HUES48 (cell line): ENCODE measurements around the gene MKNK2.

Experiments used
- H3K27ac ChIP-seq: one replicate; pipeline ENCODE4 v1.7.0; 2013; ENCODE audit warnings: low read depth, low read length, inconsistent platforms
- H3K27me3 ChIP-seq: 2 replicates; pipeline ENCODE4 v1.6.1; 2013; ENCODE audit warnings: mild to moderate bottlenecking, low read length; ENCODE audit not compliant: control insufficient read depth, insufficient read depth
- H3K36me3 ChIP-seq: 2 replicates; pipeline ENCODE4 v1.6.1; 2013; ENCODE audit warnings: low read length; ENCODE audit not compliant: control insufficient read depth, insufficient read depth
- H3K4me1 ChIP-seq: 2 replicates; pipeline ENCODE4 v1.6.1; 2013; ENCODE audit warnings: mild to moderate bottlenecking, low read length; ENCODE audit not compliant: control insufficient read depth, insufficient read depth
- H3K4me3 ChIP-seq: 2 replicates; pipeline ENCODE4 v1.5.1; 2013; ENCODE audit warnings: mild to moderate bottlenecking, low read depth, low read length
- H3K9ac ChIP-seq: 2 replicates; pipeline ENCODE4 v1.6.1; 2013; ENCODE audit warnings: mild to moderate bottlenecking, low read depth, low read length, moderate library complexity
- H3K9me3 ChIP-seq: 2 replicates; pipeline ENCODE4 v1.6.1; 2013; ENCODE audit warnings: low read length; ENCODE audit not compliant: control insufficient read depth, insufficient read depth

The MKNK2 gene

GRCh38 chr19:2062389-2062729, 11.3 kb upstream of the MKNK2 start:
- Histone ChIP-seq H3K36me3 (no peaks in the 10 kb centered on the region), H3K9ac (no peak overlapping the region), H3K27ac (peak overlapping the region; percentile 84), H3K27me3 (no peaks in the 10 kb centered on the region), H3K4me3 (peak overlapping the region; percentile 62), H3K9me3 (no peaks in the 10 kb centered on the region), H3K4me1 (peaks cover 18% of the 10 kb centered on the region)

GRCh38 chr19:2061495-2062388, 10.7 kb upstream of the MKNK2 start:
- Histone ChIP-seq H3K9ac (peak overlapping the region; percentile 47), H3K4me1 (peaks cover 18% of the 10 kb centered on the region), H3K27ac (peak overlapping the region; percentile 90), H3K9me3 (no peaks in the 10 kb centered on the region), H3K4me3 (peak overlapping the region; percentile 63), H3K36me3 (no peaks in the 10 kb centered on the region), H3K27me3 (no peaks in the 10 kb centered on the region)

GRCh38 chr19:2060884-2061494, 9.9 kb upstream of the MKNK2 start:
- H3K9ac ChIP-seq, result no peak overlapping the region

GRCh38 chr19:2059422-2060201, 8.6 kb upstream of the MKNK2 start:
- peak overlapping the region; percentile 48 for H3K27ac ChIP-seq
- H3K27me3 ChIP-seq, result no peaks in the 10 kb centered on the region
- H3K9ac ChIP-seq, result no peak overlapping the region
- H3K9me3 ChIP-seq, result no peaks in the 10 kb centered on the region
- peaks cover 18% of the 10 kb centered on the region for H3K4me1 ChIP-seq
- no peaks in the 10 kb centered on the region for H3K36me3 ChIP-seq
- H3K4me3 ChIP-seq, result no peak overlapping the region

More at GRCh38 chr19:2060884-2061494, 9.9 kb upstream of the MKNK2 start:
- Histone ChIP-seq H3K36me3 (no peaks in the 10 kb centered on the region), H3K4me3 (peak overlapping the region; percentile 63), H3K27me3 (no peaks in the 10 kb centered on the region), H3K9me3 (no peaks in the 10 kb centered on the region), H3K27ac (peak overlapping the region; percentile 90), H3K4me1 (peaks cover 18% of the 10 kb centered on the region)

GRCh38 chr19:2058570-2059421, 7.8 kb upstream of the MKNK2 start:
- peaks cover 18% of the 10 kb centered on the region for H3K4me1 ChIP-seq
- no peaks in the 10 kb centered on the region for H3K9me3 ChIP-seq
- H3K36me3 ChIP-seq, result no peaks in the 10 kb centered on the region
- H3K27ac ChIP-seq, result no peak overlapping the region
- no peak overlapping the region for H3K4me3 ChIP-seq
- H3K9ac ChIP-seq, result no peak overlapping the region
- no peaks in the 10 kb centered on the region for H3K27me3 ChIP-seq

GRCh38 chr19:2057484-2058469, 6.7 kb upstream of the MKNK2 start:
- no peaks in the 10 kb centered on the region for H3K9me3 ChIP-seq
- no peaks in the 10 kb centered on the region for H3K36me3 ChIP-seq
- no peaks in the 10 kb centered on the region for H3K27me3 ChIP-seq
- H3K4me3 ChIP-seq, result no peak overlapping the region
- no peak overlapping the region for H3K27ac ChIP-seq
- H3K4me1 ChIP-seq, result peaks cover 18% of the 10 kb centered on the region
- H3K9ac ChIP-seq, result no peak overlapping the region

GRCh38 chr19:2056837-2057192, 5.8 kb upstream of the MKNK2 start:
- Histone ChIP-seq H3K9me3 (no peaks in the 10 kb centered on the region), H3K9ac (no peak overlapping the region), H3K27me3 (no peaks in the 10 kb centered on the region), H3K36me3 (no peaks in the 10 kb centered on the region), H3K4me1 (peaks cover 8% of the 10 kb centered on the region; the same call in 1 of the 2 replicates), H3K4me3 (no peak overlapping the region), H3K27ac (no peak overlapping the region)

- Histone ChIP-seq H3K4me3 (no peak overlapping the region), H3K27ac (peak overlapping the region; percentile 27), H3K4me1 (peaks cover 8% of the 10 kb centered on the region; the same call in 1 of the 2 replicates), H3K36me3 (no peaks in the 10 kb centered on the region), H3K27me3 (no peaks in the 10 kb centered on the region), H3K9ac (no peak overlapping the region), H3K9me3 (no peaks in the 10 kb centered on the region)
These were observed 5.1 kb upstream of the MKNK2 start for GRCh38 chr19:2055931-2056836.

- H3K4me3 ChIP-seq, result no peak overlapping the region
- H3K9me3 ChIP-seq, result no peaks in the 10 kb centered on the region
- H3K9ac ChIP-seq, result no peak overlapping the region
- no peak overlapping the region for H3K27ac ChIP-seq
- H3K36me3 ChIP-seq, result no peaks in the 10 kb centered on the region
- H3K27me3 ChIP-seq, result no peaks in the 10 kb centered on the region
- H3K4me1 ChIP-seq, result peaks cover 3% of the 10 kb centered on the region; the same call in 1 of the 2 replicates
These were observed 3.7 kb upstream of the MKNK2 start for GRCh38 chr19:2054763-2055162.
